ENCODE data around the gene BCL6.
"Not testable (repeated sequence)": the region's sequence is repeated elsewhere in the genome, so short reads cannot be mapped to it uniquely, and the experiment has no call there.

BCL6 gene

DNA sequence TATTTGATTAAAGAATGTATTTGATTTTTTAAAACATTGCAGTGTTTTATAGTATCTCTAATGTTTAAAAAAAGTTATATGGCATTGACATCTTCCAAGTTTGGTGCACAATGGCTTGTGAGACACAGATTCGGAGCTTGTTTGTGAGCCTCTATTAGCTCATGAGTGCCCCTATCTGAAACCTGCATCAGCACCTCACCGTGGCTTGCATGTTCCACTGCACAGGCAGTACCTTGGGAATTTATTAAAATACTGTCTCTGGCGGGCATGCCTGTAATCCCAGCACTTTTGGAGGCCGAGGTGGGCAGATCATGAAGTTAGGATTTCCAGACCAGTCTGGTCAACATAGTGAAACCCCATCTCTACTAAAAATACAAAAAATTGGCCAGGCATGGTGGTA, 36.1 kb downstream of the BCL6 start:
- DNase-seq, result no peak

DNA sequence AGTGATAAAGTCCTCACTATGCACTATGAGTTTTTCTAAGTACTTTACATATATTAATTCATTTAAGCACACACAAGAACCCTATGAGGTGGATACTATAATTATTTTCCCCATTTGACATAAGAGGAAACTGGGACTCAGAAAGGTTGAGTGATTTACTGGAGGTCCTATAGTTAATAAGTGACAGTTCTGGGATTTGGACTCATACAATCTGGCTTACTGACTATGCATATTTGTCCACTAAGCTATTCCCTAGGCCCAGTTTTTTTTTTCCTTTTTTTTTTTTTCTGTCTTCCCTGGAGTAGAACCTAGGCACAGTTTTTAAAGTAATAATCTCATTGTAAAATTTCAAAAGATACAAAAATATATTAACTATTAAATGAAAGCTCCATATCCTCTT, 36.6 kb downstream of the BCL6 start:
- no peak for DNase-seq

DNA sequence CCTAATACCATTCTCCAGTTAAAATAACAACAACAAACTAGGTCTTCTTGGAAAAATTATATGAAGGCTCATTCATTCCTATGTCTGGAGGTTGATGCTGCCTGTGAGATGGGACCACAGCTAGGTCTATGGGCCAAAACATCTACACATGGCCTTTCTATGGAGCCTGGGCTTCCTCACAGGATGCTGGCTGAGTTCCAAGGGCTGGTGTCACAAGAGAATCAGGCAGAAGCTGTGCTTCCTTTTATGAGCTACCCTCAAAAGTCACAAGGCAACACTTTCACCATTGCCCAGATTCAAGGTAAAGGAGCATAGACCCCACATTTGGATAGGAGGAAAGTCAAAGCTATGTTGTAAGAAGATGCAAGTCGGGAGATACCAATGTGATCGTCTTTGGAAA, 38.3 kb downstream of the BCL6 start:
- DNase-seq, result no peak

GRCh38 chr3:187705164-187705563, 40.1 kb downstream of the BCL6 start:
- no peak for DNase-seq

DNA sequence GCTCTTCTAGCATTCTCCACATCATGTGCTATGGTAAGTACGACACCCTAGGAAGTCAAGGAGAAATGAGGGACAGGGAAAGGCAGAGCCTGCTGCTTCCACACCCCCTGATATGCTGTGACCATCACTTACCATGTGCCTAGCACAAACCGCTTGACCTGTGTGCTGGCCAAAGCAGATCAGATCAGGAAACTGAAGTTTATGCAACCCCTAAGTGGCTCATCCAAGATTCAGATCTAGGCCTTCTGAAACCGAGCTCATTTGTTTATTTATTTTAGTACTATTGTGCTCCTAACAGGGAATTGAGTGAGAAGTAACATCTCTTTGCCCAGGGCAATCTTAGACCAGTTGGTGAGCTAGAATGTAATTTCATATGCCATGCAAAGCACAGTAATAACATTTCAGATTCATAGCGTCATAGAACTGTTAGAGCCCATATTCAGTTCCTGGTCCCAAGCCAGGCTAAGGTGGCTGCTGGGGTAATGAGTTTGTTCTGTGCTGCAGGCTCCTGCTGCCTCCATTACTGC, 42.7 kb downstream of the BCL6 start, which contains the start of gene RTP2:
RTP2 (minus strand) TSS at position 51 of the 527 bp plus-strand sequence. CDS start 429 bp downstream, outside the sequence.
- no peak for DNase-seq

DNA sequence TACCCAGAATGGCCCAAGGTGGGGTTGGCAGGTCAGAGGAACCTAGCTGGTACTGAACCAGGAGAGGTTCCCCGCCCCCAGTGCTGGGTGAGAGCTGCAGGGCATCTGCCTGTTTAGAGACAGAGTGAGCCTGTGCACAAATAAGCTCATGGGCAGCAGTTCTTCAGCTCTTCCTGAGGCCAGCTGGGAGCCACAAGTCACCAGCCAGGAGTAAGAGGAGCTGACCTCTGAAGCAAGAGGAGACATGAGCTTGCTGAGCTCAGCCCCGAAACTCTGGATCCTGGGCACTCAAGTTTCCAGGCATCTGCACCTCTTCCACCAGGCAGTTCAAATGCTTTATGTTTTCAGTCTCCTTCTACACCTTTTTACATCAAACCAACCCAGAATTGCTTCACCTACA, 45.0 kb downstream of the BCL6 start:
- DNase-seq, result no peak

GRCh38 chr3:187698499-187699399, 46.5 kb downstream of the BCL6 start:
- no peak for DNase-seq

- no peak for DNase-seq
Observed at GRCh38 chr3:187696021-187696420, 49.2 kb downstream of the BCL6 start.

- DNase-seq, result no peak
Observed at GRCh38 chr3:187695449-187695848, 49.8 kb downstream of the BCL6 start.

DNA sequence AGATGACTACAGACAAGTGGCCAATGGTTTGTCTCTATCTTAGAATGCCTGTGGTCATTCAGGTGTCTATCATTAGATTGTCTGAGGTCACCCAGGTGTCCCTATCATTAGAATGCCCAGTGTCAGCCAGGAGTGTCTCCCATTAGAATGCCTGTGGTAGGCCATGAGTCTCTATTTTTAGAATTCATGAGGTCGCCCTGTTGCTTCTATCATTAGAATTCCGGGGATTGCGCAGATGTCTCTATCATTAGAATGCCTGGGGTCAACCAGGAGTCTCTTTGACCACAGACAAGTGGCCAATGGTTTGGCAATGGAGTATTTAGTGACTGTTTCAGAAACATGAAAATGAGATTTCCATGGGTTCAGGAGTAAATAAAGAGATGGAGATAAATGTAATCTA, 50.5 kb downstream of the BCL6 start:
- no peak for DNase-seq

- no peak for DNase-seq
Observed at GRCh38 chr3:187693431-187693830, 51.8 kb downstream of the BCL6 start.

DNA sequence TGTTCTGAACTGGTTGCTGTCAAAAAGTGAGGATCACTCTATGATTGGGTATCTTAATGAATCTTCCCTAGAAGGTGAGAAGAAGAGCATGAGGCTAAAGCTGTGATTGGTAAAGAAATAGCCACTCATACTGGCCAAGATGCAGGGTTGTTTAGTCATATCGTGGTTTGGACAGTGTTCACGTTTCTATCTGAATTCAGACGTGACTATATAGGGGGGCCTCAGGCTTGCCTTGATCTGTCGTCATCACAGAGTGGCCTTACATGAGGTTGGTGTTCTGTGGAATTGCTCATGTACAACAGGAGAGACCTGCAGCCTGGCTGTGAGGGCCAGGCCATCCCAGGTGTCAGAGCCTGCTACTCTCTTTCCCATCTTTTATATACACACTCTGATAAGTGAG, 55.3 kb downstream of the BCL6 start:
- no peak for DNase-seq

DNA sequence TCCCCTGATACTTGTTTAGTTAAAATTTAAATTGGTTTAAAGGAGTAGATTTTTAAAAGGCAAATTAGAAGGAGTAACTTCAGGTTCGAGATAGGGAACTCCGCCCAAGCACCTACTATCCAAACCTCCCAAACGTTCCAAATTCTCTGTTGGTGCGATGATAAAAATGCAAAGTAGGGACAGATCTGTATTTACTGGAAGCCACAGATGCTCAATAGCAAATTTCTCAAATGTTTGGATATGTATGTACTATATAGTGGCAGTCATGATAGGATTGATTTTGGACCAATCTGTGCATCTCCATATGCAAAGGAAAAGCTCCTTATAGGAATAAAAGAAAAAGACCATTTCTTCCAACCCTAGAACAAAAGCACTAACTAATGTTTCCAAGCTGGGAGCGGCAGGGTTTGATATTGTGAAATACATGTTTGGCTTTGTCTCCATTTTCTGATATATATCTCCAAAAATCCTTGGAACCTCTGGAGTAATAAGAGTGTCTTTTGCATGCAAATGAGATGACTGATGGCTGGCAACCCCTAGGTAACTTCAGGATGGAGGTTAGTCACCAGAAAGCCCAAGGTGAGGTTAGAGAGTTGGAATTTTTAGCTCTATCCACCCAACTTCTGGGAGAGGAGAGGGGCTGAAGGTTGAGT, 58.5 kb downstream of the BCL6 start:
- DNase-seq, result no peak

DNA sequence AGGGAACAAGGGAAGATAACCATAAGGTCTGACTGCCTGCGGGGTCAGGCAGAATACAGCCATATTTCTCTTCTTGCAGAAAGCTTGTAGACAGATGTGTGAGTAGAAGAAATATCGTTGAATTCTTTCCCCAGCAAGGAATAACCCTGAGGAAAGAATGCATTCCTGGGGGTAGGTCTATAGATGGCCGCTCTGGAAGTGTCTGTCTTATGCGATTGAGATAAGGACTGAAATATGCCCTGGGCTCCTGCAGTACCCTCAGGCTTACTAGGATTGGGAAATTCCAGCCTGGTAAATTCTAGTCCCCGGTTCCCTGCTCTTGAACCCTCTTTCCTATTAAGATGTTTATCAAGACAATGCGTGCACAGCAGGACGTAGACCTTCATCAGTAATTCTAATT, 59.3 kb downstream of the BCL6 start:
- no peak for DNase-seq

GRCh38 chr3:187684880-187685279, 60.4 kb downstream of the BCL6 start:
- DNase-seq, result no peak

DNA sequence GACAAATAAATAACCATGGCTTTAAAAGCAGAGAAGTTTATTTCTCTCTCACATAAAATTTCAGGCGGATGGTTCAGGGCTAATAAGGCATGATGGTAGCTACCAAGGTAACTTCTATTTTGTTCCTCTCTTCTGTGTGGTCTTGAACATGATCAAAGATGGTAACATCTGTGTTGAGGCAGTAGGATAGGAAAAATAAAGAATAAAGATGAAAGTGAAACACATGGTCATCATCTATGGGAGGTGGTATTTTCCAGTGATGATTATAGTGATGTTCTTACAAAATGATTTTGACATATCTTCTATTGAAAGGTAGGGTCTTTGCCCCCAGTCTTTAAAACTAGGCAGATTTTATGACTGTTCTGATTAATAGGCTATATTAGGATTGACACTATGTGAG, 60.8 kb downstream of the BCL6 start:
- DNase-seq, result no peak

- DNase-seq, result not testable (repeated sequence)
Observed at GRCh38 chr3:187681756-187682155, 63.5 kb downstream of the BCL6 start.

DNA sequence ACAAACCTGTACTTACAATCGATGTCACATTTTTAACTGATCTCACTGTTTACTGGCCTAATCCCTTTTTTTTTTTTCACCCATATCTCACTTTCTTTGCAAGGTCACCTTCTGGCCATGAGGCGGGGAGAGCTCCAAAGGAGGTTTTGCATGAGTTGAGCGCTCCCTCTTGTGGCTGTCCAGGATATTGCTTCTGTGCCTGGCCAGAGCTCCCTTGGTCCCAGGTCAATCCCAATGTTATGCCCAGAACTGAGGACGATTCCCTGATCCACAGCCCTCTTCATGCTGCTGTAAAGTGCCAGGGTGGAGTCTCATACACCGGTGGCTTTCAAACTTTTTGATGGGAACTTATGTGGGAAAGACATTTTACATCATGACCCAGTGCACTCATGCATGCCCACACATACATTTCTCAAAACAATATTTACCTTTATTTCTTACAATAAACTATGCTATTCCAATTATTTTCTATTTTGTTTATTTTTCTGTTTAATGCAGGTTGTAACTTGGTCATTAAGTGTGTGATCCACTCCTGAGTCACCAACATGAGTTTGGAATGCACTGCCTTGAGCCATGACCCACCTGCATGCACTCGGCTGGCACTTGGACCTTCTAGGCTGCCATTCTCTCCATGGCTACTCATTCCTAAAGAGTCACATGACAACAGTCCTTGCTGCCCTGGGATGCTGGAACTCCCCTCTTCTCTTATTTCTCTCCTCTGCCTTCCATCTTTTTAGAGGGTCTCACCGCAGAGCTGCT, 65.5 kb downstream of the BCL6 start:
- peak; percentile 54 to 58 for DNase-seq

GRCh38 chr3:187678726-187679268, 66.5 kb downstream of the BCL6 start:
- DNase-seq, result peak in 1 of 2 experiments; percentile 2

DNA sequence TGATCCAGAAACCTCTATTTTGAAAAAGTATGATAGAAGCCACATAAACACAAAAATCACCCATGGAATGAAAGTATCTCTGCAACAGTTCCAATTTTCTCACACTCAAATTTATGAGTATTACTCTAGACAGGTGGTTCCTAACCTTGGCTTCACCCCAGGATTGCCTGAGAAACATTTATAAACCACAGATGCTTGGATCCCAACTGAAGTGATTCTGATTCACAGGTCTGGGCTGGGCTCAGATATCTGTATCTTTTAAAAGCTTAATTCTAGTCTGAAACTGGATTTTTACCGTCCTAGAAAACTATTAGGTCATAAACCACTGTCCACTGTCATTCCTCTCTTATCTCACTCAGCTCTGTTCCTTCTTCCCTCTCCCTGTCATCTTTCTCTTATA, 67.7 kb downstream of the BCL6 start:
- no peak for DNase-seq

GRCh38 chr3:187673012-187673411, 72.3 kb downstream of the BCL6 start:
- no peak for DNase-seq

Measured in activated CD4-positive, alpha-beta T cell treated with anti-CD3 and anti-CD28 coated beads, Interleukin-2, amount 50 U/mL, for 4 hours (primary cell).